ENCODE results near the gene ADCY7. TPM values are rescaled to one million over a fixed set of nuclear protein-coding genes. Genes with fewer than 3 reads are reported as not detected.
A peak's percentile ranks its signal among the peaks of the same experiment; 100 is the strongest.

ADCY7 gene
- total RNA-seq, 1 experiment from 2014 or later: 34.2 TPM

DNA sequence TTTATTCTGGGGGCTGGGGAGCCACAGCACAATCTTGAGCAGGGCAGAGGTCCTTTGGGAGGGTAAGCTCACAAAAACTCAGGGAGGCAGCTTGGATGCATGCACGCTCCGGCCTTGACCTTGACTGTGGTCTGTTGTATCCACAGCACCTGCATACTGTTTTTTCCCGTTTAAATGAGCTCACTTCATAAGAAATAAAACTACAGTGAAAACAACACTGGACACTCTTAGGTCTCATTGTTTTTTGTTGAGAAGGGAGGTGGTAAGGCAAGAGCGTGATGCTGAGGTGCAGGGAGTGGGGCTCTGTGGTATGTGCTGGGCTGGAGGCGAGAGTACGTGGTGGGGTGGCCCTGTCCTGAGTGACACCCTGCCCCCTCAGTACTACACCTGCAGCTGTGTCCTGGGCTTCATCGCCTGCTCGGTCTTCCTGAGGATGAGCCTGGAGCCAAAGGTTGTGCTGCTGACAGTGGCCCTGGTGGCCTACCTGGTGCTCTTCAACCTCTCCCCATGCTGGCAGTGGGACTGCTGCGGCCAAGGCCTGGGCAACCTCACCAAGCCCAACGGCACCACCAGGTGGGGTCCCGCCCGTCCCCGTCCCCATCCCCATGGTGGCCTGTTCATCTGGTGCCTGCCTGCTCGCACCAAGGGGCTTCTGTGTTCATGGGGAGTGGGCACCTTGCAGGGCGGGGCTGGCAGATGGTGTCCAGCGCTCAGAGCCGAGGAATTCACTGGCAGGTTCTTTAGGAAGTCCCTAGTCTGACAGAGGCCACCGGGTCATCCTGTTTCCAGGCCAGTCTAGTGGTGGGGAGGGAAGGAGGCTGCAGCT is 44.2 kb downstream of the ADCY7 start:
- CTCF ChIA-PET: interaction anchor here (1.0 kb wide), 1 partner anchor 355 kb away, joined by 3 read pairs; no protein-coding TSS in a partner anchor
- BruUV-seq (replicated peaks): no TSS peak

More for the DNA sequence above, 44.2 kb downstream of the ADCY7 start:
- H3K9me2 ChIP-seq (ENCODE audit: insufficient read depth): no peaks in the 10 kb centered on the region
- H3K27me3 ChIP-seq (ENCODE audit: insufficient read depth, low read length): no peaks in the 10 kb centered on the region
- ChIA-PET RAD21 (ENCODE audit: low non-redundant PET in 1 of 2, low total read pairs in 2 of 2, uncharacterized antibody in 2 of 2, unreplicated experiment in 2 of 2) (no interaction called here), POLR2A (no interaction called here)
- no peaks in the 10 kb centered on the region for H3K79me2 ChIP-seq (ENCODE audit: insufficient read depth, low read length)
- TF ChIP-seq FOSL1 (IDR thresholded peaks at IDR 0.05; ENCODE audit: low read depth) (no peak), TCF7L2 (IDR thresholded peaks at IDR 0.05; ENCODE audit: borderline replicate concordance, extremely low read depth, insufficient read depth, insufficient read length) (no peak), RAD21 (IDR thresholded peaks at IDR 0.05; ENCODE audit: low read depth) (no peak), EZH2phosphoT487 (IDR thresholded peaks at IDR 0.05; ENCODE audit: borderline replicate concordance) (no peak), SIN3A (IDR thresholded peaks at IDR 0.05; ENCODE audit: low read depth) (no peak), POLR2AphosphoS5 (IDR thresholded peaks at IDR 0.05; ENCODE audit: low read depth, low read length) (no peak; the same call in 1 of the 2 replicates), EZH2 (IDR thresholded peaks at IDR 0.05) (no peak), ELF1 (IDR thresholded peaks at IDR 0.05; ENCODE audit: borderline replicate concordance, low read depth) (no peak), CEBPB (IDR thresholded peaks at IDR 0.05; ENCODE audit: low read depth) (no peak), SRF (IDR thresholded peaks at IDR 0.05; ENCODE audit: low read depth) (no peak)
- TF ChIP-seq, protein P1, sequence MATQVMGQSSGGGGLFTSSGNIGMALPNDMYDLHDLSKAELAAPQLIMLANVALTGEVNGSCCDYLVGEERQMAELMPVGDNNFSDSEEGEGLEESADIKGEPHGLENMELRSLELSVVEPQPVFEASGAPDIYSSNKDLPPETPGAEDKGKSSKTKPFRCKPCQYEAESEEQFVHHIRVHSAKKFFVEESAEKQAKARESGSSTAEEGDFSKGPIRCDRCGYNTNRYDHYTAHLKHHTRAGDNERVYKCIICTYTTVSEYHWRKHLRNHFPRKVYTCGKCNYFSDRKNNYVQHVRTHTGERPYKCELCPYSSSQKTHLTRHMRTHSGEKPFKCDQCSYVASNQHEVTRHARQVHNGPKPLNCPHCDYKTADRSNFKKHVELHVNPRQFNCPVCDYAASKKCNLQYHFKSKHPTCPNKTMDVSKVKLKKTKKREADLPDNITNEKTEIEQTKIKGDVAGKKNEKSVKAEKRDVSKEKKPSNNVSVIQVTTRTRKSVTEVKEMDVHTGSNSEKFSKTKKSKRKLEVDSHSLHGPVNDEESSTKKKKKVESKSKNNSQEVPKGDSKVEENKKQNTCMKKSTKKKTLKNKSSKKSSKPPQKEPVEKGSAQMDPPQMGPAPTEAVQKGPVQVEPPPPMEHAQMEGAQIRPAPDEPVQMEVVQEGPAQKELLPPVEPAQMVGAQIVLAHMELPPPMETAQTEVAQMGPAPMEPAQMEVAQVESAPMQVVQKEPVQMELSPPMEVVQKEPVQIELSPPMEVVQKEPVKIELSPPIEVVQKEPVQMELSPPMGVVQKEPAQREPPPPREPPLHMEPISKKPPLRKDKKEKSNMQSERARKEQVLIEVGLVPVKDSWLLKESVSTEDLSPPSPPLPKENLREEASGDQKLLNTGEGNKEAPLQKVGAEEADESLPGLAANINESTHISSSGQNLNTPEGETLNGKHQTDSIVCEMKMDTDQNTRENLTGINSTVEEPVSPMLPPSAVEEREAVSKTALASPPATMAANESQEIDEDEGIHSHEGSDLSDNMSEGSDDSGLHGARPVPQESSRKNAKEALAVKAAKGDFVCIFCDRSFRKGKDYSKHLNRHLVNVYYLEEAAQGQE (IDR thresholded peaks at IDR 0.05; ENCODE audit: low read depth): no peak
- TF ChIP-seq, protein P2, sequence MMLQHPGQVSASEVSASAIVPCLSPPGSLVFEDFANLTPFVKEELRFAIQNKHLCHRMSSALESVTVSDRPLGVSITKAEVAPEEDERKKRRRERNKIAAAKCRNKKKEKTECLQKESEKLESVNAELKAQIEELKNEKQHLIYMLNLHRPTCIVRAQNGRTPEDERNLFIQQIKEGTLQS (IDR thresholded peaks at IDR 0.05): no peak
- no peaks in the 10 kb centered on the region for H4K20me1 ChIP-seq (ENCODE audit: insufficient read depth)
- intact Hi-C loops (cut with micrococcal nuclease): no loop called here
- ATAC-seq (peak; percentile 20; the same call in 1 of the 2 replicates), DNase-seq (ENCODE audit: low read depth, low spot score) (no peak)
- H3K4me1 ChIP-seq (ENCODE audit: control insufficient read depth in 1 of 2, insufficient read depth in 2 of 2, low read length in 2 of 2): peaks cover 0 to 13% of the 10 kb centered on the region in 2 experiments; a peak in 2 of 4 replicates
- no peak overlapping the region for H3K4me3 ChIP-seq (replicated peaks in 1 of 2; ENCODE audit: low read depth in 1 of 2, low read length in 2 of 2)
- H3K36me3 ChIP-seq (ENCODE audit: control insufficient read depth in 1 of 2, insufficient read depth in 2 of 2, low read length in 2 of 2): peaks cover 9 to 15% of the 10 kb centered on the region in 2 experiments; a peak in 2 of 4 replicates
- no peak overlapping the region for H3K27ac ChIP-seq (ENCODE audit: low read depth, low read length)
- no peak overlapping the region for H2AFZ ChIP-seq (ENCODE audit: low read depth, low read length, poor library complexity, severe bottlenecking)
- no peaks in the 10 kb centered on the region for H3K9me3 ChIP-seq (ENCODE audit: control insufficient read depth in 1 of 2, insufficient read depth in 1 of 2, low read depth in 1 of 2, low read length in 2 of 2)
- H3K4me2 ChIP-seq (ENCODE audit: low read length): no peak overlapping the region
- H3K9ac ChIP-seq (ENCODE audit: low read length): no peak overlapping the region
